ENCODE measurements around the gene PGM2.

DNA sequence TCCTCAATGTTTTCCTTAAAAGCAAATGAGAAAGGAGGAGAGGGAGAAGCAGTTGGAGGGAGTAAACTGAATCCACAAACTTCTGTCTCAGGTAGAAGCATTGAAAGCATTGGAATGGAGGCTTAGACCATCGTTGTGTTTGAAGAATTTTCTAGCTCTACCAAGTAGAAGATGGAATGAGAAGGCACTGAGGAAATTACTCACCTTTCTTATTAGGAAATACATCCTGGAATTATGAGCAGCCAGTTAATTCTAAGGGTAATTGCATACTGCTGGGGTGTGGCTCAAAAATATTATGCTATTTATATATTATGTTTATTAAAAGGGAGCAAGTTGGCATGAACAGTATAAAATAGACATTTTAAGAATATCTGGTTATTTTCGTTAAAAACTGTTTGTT lies 12.9 kb downstream of the PGM2 start:
- TF ChIP-seq TARDBP (IDR thresholded peaks at IDR 0.05; ENCODE audit: borderline replicate concordance) (no peak), ZNF24 (IDR thresholded peaks at IDR 0.05) (no peak)
